ENCODE results near the gene IFNL2. TPM values are rescaled to one million over a fixed set of nuclear protein-coding genes. Genes with fewer than 3 reads are reported as not detected.

Gene IFNL2
- total and polyA plus RNA-seq, 4 donors, result not detected

DNA sequence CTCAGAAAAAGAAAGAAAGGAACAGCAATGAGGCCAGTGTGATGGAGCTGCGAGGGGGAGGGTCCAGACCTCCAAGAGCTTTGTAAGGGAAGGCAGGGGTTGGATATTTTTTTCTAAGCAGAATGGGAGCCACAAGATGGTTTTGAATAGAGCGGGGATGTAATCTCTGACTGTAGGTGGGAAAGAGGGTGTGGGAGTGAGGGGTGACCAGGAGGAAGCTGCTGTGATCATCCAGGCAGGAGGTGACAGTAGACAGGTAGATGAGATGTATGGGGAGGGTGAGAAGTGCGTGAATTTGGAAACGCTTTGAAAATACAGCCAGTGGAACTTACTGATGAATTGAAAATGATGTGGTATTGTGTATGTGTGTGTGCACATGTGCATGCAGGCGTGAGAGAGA lies 7.4 kb downstream of the IFNL2 start:
- Histone ChIP-seq H3K4me1 (ENCODE audit: control insufficient read depth in 1 of 2, insufficient read depth in 2 of 2, low read length in 2 of 2) (no peaks in the 10 kb centered on the region), H3K9me3 (ENCODE audit: control insufficient read depth, low read length) (peaks cover 3% of the 10 kb centered on the region), H3K27ac (ENCODE audit: low read depth in 1 of 2, low read length in 2 of 2) (no peak overlapping the region), H3K36me3 (ENCODE audit: control insufficient read depth in 1 of 2, insufficient read depth in 2 of 2, low read length in 1 of 2) (no peaks in the 10 kb centered on the region), H3K4me3 (ENCODE audit: low read length in 2 of 2) (no peak overlapping the region), H3K27me3 (ENCODE audit: control insufficient read depth in 1 of 2, insufficient read depth in 2 of 2, low read length in 1 of 2) (no peaks in the 10 kb centered on the region)
- peak in 1 of 2 donors; percentile 3 for DNase-seq
- intact Hi-C loops (cut with DNase I), result no loop called here
- WGBS, 2 donors, result 76 to 79% methylated on average over 5 of the region's 5 CpGs
- no peak for ATAC-seq (ENCODE audit: low FRiP score)

DNA sequence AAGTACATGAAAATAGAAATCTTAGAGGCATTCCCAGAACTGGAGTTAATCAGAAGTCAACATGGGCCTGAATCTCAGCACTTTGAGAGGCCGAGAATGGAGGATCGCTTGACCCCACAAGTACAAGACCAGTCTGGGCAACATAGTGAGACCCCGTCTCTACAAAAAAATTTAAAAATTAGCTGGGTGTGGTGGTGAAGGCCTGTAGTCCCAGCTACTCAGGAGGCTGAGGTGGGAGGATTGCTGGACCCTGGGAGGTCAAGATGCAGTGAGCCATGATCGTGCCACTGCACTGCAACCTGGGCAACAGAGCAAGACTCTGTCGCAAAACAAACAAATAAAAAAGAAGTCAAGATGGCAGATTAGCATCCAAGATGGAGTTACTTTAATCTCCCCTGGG lies 8.5 kb downstream of the IFNL2 start:
- Histone ChIP-seq H3K4me3 (ENCODE audit: low read length in 2 of 2) (no peak overlapping the region), H3K27me3 (ENCODE audit: control insufficient read depth in 1 of 2, insufficient read depth in 2 of 2, low read length in 1 of 2) (no peaks in the 10 kb centered on the region), H3K4me1 (ENCODE audit: control insufficient read depth in 1 of 2, insufficient read depth in 2 of 2, low read length in 2 of 2) (no peaks in the 10 kb centered on the region), H3K9me3 (ENCODE audit: control insufficient read depth, low read length) (peaks cover 7% of the 10 kb centered on the region), H3K36me3 (ENCODE audit: control insufficient read depth in 1 of 2, insufficient read depth in 2 of 2, low read length in 1 of 2) (no peaks in the 10 kb centered on the region), H3K27ac (ENCODE audit: low read depth in 1 of 2, low read length in 2 of 2) (no peak overlapping the region)
- WGBS, 2 donors, result 89 to 91% methylated on average over 5 of the region's 5 CpGs
- ATAC-seq (ENCODE audit: low FRiP score) (no peak), DNase-seq (peak in 1 of 2 donors; percentile 8)
- intact Hi-C loops (cut with DNase I), result no loop called here

DNA sequence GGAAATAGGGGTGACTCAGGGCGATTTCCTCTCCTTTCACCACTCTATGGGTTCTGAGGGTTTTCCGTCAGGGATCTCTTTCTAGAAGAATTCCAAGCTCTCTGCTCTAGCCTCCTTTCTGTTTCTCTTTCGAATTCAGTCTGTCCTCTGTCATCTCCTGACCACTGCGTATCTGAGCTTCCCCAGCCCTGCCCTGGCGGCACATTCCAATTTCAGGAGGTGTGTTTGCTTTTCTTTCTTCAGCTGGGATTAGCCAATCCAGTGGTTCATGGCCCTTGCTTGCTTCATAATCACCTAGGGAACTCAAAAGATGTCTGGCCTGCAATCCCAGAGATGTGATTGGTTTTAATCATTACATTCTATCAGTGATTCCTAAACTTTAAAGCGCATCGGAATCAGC lies 9.4 kb downstream of the IFNL2 start:
- no peaks in the 10 kb centered on the region for H3K4me1 ChIP-seq (ENCODE audit: control insufficient read depth in 1 of 2, insufficient read depth in 2 of 2, low read length in 2 of 2)
- intact Hi-C loops (cut with DNase I), result no loop called here
- 62 to 65% methylated on average over 7 of the region's 7 CpGs for WGBS, 2 donors
- H3K9me3 ChIP-seq (ENCODE audit: control insufficient read depth, low read length), result peaks cover 7% of the 10 kb centered on the region
- DNase-seq (peak in 1 of 2 donors; percentile 9), ATAC-seq (ENCODE audit: low FRiP score) (no peak)
- no peak overlapping the region for H3K4me3 ChIP-seq (ENCODE audit: low read length in 2 of 2)
- H3K27ac ChIP-seq (ENCODE audit: low read depth in 1 of 2, low read length in 2 of 2), result no peak overlapping the region
- H3K27me3 ChIP-seq (ENCODE audit: control insufficient read depth in 1 of 2, insufficient read depth in 2 of 2, low read length in 1 of 2), result no peaks in the 10 kb centered on the region
- no peaks in the 10 kb centered on the region for H3K36me3 ChIP-seq (ENCODE audit: control insufficient read depth in 1 of 2, insufficient read depth in 2 of 2, low read length in 1 of 2)

DNA sequence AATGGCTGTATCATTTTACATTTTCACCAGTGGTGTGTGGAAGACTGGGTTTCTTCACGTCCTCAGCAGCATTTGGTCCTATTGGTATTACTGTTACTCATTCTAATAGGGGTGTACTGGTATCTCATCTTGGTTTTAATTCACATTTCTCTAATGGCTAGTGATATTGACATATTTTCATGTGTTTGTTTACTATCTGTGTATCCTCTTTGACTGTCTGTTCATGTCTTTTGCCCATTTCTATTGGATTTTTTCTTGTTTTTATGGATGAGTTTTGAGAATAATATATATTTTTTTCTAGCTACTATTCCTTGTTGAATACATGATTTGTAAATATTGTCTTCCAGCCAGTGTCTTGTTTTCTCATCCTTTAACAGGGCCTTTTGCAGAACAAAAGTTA lies 13.8 kb downstream of the IFNL2 start:
- intact Hi-C loops (cut with DNase I), result no loop called here
- ATAC-seq (ENCODE audit: low FRiP score), result no peak
- WGBS, 2 donors, result 55% methylated on average over 1 of the region's 1 CpG
- Histone ChIP-seq H3K4me1 (ENCODE audit: control insufficient read depth in 1 of 2, insufficient read depth in 2 of 2, low read length in 2 of 2) (no peaks in the 10 kb centered on the region), H3K36me3 (ENCODE audit: control insufficient read depth in 1 of 2, insufficient read depth in 2 of 2, low read length in 1 of 2) (no peaks in the 10 kb centered on the region), H3K9me3 (ENCODE audit: control insufficient read depth, low read length) (peaks cover 11% of the 10 kb centered on the region), H3K27me3 (ENCODE audit: control insufficient read depth in 1 of 2, insufficient read depth in 2 of 2, low read length in 1 of 2) (no peaks in the 10 kb centered on the region), H3K27ac (ENCODE audit: low read depth in 1 of 2, low read length in 2 of 2) (no peak overlapping the region), H3K4me3 (ENCODE audit: low read length in 2 of 2) (no peak overlapping the region)
- no peak for DNase-seq

DNA sequence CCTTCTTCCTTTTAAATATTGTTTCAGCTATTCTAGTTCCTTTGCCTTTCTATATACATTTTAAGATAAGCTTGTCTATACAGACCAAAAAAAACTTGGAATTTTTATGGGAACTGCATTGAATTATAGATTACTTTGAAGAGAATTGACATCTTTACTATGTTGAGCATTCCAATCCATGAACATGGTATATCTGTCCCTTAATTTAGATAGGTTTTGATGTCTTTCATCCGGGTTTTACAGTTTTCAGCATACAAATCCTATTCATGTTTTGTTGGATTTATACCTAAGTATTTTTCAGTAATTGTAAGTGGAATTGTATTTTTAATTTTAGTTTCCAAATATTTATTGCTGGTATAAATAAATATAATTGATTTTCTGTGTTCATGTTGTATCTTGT lies 15.8 kb downstream of the IFNL2 start:
- Histone ChIP-seq H3K4me3 (ENCODE audit: low read length in 2 of 2) (no peak overlapping the region), H3K36me3 (ENCODE audit: control insufficient read depth in 1 of 2, insufficient read depth in 2 of 2, low read length in 1 of 2) (no peaks in the 10 kb centered on the region), H3K27ac (ENCODE audit: low read depth in 1 of 2, low read length in 2 of 2) (no peak overlapping the region), H3K27me3 (ENCODE audit: control insufficient read depth in 1 of 2, insufficient read depth in 2 of 2, low read length in 1 of 2) (no peaks in the 10 kb centered on the region), H3K4me1 (ENCODE audit: control insufficient read depth in 1 of 2, insufficient read depth in 2 of 2, low read length in 2 of 2) (no peaks in the 10 kb centered on the region), H3K9me3 (ENCODE audit: control insufficient read depth, low read length) (peaks cover 13% of the 10 kb centered on the region)
- 84 to 89% methylated on average over 1 of the region's 1 CpG for WGBS, 2 donors
- intact Hi-C loops (cut with DNase I), result no loop called here
- no peak for DNase-seq
- no peak for ATAC-seq (ENCODE audit: low FRiP score)

DNA sequence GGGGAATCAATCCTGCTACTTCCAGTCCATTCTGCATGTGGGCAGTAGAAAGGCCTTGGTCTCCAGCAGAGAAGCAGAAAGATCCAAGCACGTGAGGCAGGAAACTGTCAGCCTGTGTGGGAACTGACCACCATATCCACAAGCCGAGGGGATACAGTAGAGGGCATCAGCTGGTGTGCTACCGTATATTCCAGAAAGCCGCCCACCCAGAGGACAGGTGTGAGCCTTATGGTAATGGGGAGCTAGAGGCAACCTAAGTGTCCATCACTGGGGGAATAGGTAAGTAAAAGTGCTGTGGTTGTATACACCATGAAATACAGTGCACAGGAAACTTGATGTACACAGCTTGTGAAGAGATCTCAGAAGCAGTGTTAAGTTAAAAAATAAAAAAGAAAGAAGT lies 25.2 kb downstream of the IFNL2 start:
- DNase-seq (peak; percentile 1 to 55), ATAC-seq (ENCODE audit: low FRiP score) (no peak)

DNA sequence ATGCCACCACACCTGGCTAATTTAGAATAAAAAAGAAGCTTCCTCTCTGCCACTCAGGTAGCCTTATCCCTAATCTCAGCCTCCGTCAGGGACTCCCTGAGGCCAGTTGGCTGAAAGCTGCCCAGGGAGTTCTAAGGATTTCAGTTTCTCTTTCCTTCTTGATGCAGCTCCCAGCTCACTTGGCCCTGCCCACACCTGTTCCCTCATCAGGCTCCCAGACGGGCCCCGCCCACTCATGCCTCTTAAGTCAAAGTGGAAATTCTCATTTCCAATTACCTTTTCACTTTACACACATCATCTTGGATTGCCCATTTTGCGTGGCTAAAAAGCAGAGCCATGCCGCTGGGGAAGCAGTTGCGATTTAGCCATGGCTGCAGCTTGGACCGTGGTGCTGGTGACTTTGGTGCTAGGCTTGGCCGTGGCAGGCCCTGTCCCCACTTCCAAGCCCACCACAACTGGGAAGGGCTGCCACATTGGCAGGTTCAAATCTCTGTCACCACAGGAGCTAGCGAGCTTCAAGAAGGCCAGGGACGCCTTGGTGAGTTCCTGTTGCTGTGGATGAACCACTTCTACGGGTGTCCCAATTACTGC lies 28.0 kb downstream of the IFNL2 start, which contains the start of gene IFNL1:
IFNL1 (plus strand) TSS at position 353 of the 591 bp plus-strand sequence; CDS start at position 368, 15 bp downstream.
- Histone ChIP-seq H3K4me1 (ENCODE audit: control insufficient read depth in 1 of 2, insufficient read depth in 2 of 2, low read length in 2 of 2) (no peaks in the 10 kb centered on the region), H3K27me3 (ENCODE audit: control insufficient read depth in 1 of 2, insufficient read depth in 2 of 2, low read length in 1 of 2) (no peaks in the 10 kb centered on the region), H3K36me3 (ENCODE audit: control insufficient read depth in 1 of 2, insufficient read depth in 2 of 2, low read length in 1 of 2) (no peaks in the 10 kb centered on the region), H3K4me3 (ENCODE audit: low read length in 2 of 2) (no peak within 1 kb of the TSS), H3K27ac (ENCODE audit: low read depth in 1 of 2, low read length in 2 of 2) (no peak within 1 kb of the TSS), H3K9me3 (ENCODE audit: control insufficient read depth, low read length) (no peaks in the 10 kb centered on the region)
- ATAC-seq (ENCODE audit: low FRiP score) (no peak), DNase-seq (peak; percentile 30 to 42)
- WGBS, 2 donors, result 78% methylated on average over 11 of the region's 11 CpGs
- intact Hi-C loops (cut with DNase I), result no loop called here

More for the DNA sequence above, 25.2 kb downstream of the IFNL2 start:
- Histone ChIP-seq H3K4me3 (ENCODE audit: low read length in 2 of 2) (no peak overlapping the region), H3K9me3 (ENCODE audit: control insufficient read depth, low read length) (peaks cover 5% of the 10 kb centered on the region), H3K4me1 (ENCODE audit: control insufficient read depth in 1 of 2, insufficient read depth in 2 of 2, low read length in 2 of 2) (no peaks in the 10 kb centered on the region), H3K27ac (ENCODE audit: low read depth in 1 of 2, low read length in 2 of 2) (no peak overlapping the region), H3K36me3 (ENCODE audit: control insufficient read depth in 1 of 2, insufficient read depth in 2 of 2, low read length in 1 of 2) (no peaks in the 10 kb centered on the region), H3K27me3 (ENCODE audit: control insufficient read depth in 1 of 2, insufficient read depth in 2 of 2, low read length in 1 of 2) (no peaks in the 10 kb centered on the region)
- 45 to 51% methylated on average over 4 of the region's 4 CpGs for WGBS, 2 donors
- intact Hi-C loops (cut with DNase I), result no loop called here

DNA sequence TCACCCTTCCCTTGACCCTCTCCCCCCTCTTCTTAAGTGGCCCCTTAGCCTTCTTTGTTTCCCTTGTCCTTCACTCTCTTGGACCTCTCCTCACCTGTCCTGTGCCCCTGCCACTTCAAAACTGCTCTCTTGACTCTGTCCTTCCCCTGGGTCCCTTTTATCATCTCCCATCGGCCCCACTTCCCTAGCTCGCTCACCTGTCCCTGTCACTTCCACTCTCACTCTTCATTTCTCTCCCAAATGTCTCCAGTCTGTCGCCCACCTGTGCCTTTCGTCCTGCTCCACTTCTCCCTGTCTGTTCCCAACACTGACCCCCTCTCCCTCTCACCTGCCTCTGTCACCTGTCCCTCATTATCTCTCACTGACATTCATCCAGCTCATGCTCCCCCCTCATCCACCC lies 28.7 kb downstream of the IFNL2 start:
- no peaks in the 10 kb centered on the region for H3K36me3 ChIP-seq (ENCODE audit: control insufficient read depth in 1 of 2, insufficient read depth in 2 of 2, low read length in 1 of 2)
- H3K9me3 ChIP-seq (ENCODE audit: control insufficient read depth, low read length), result no peaks in the 10 kb centered on the region
- ATAC-seq (ENCODE audit: low FRiP score), result no peak
- H3K27ac ChIP-seq (ENCODE audit: low read depth in 1 of 2, low read length in 2 of 2), result no peak overlapping the region
- H3K4me3 ChIP-seq (ENCODE audit: low read length in 2 of 2), result no peak overlapping the region
- 79 to 88% methylated on average over 4 of the region's 4 CpGs for WGBS, 2 donors
- intact Hi-C loops (cut with DNase I), result no loop called here
- DNase-seq, result peak; percentile 29 to 41
- no peaks in the 10 kb centered on the region for H3K4me1 ChIP-seq (ENCODE audit: control insufficient read depth in 1 of 2, insufficient read depth in 2 of 2, low read length in 2 of 2)
- no peaks in the 10 kb centered on the region for H3K27me3 ChIP-seq (ENCODE audit: control insufficient read depth in 1 of 2, insufficient read depth in 2 of 2, low read length in 1 of 2)

DNA sequence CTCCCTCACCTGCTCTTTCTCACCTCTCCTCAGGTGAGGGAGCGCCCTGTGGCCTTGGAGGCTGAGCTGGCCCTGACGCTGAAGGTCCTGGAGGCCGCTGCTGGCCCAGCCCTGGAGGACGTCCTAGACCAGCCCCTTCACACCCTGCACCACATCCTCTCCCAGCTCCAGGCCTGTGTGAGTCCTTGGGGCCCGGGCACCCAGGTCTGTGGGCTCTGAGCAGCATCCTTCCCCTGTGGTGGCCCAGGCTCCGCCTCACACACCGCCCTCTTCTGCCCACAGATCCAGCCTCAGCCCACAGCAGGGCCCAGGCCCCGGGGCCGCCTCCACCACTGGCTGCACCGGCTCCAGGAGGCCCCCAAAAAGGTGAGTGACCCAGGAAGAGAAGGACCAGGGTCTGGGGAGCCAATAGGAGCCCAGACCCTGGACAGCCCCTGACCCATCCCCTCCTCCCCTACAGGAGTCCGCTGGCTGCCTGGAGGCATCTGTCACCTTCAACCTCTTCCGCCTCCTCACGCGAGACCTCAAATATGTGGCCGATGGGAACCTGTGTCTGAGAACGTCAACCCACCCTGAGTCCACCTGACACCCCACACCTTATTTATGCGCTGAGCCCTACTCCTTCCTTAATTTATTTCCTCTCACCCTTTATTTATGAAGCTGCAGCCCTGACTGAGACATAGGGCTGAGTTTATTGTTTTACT lies 29.9 kb downstream of the IFNL2 start:
- Histone ChIP-seq H3K9me3 (ENCODE audit: control insufficient read depth, low read length) (no peaks in the 10 kb centered on the region), H3K4me3 (ENCODE audit: low read length in 2 of 2) (no peak overlapping the region), H3K27me3 (ENCODE audit: control insufficient read depth in 1 of 2, insufficient read depth in 2 of 2, low read length in 1 of 2) (no peaks in the 10 kb centered on the region), H3K36me3 (ENCODE audit: control insufficient read depth in 1 of 2, insufficient read depth in 2 of 2, low read length in 1 of 2) (no peaks in the 10 kb centered on the region), H3K27ac (ENCODE audit: low read depth in 1 of 2, low read length in 2 of 2) (no peak overlapping the region), H3K4me1 (ENCODE audit: control insufficient read depth in 1 of 2, insufficient read depth in 2 of 2, low read length in 2 of 2) (no peaks in the 10 kb centered on the region)
- intact Hi-C loops (cut with DNase I), result no loop called here
- peak; percentile 61 to 66 for DNase-seq
- 63 to 65% methylated on average over 16 to 17 of the region's 17 CpGs for WGBS, 2 donors
- ATAC-seq (ENCODE audit: low FRiP score), result peak; percentile 15
